GM23338 (cell line): Measurements from ENCODE around the gene EDEM2. TPM values are rescaled to one million over a fixed set of nuclear protein-coding genes. Genes with fewer than 3 reads are reported as not detected.

Source experiments
- ATAC-seq: fragments of 200-7000 bp; cut with Tn5 transposase; 3 replicates; pipeline ENCODE4 v1.9.1; 2020
- DNase-seq: peaks from one replicate; pipeline ENCODE4 v3.0.0-alpha.2; 2015; ENCODE audit warnings: low spot score
- H2AFZ ChIP-seq: fragments of 200-600 bp; sonication (generic); 2 replicates; pipeline ENCODE4 v1.8.0; 2016; ENCODE audit warnings: antibody characterized with exemption, mild to moderate bottlenecking, moderate library complexity
- H3F3A ChIP-seq: fragments of 200-600 bp; sonication (generic); replicated peaks from 2 replicates; pipeline ENCODE4 v1.8.0; 2017; ENCODE audit warnings: antibody characterized with exemption, mixed run types, low read depth
- H3K27ac ChIP-seq: fragments of 200-600 bp; sonication (generic); 2 replicates; pipeline ENCODE4 v1.6.1; 2016; ENCODE audit warnings: low read depth
- H3K27me3 ChIP-seq: fragments of 200-600 bp; sonication (generic); 2 replicates; pipeline ENCODE4 v1.8.0; 2016; ENCODE audit warnings: mild to moderate bottlenecking, mixed run types, moderate library complexity; ENCODE audit not compliant: insufficient read depth
- H3K36me3 ChIP-seq: fragments of 200-600 bp; sonication (generic); 2 replicates; pipeline ENCODE4 v1.8.0; 2016; ENCODE audit warnings: mild to moderate bottlenecking; ENCODE audit not compliant: insufficient read depth
- H3K4me1 ChIP-seq: fragments of 200-600 bp; sonication (generic); 2 replicates; pipeline ENCODE4 v1.8.0; 2016; ENCODE audit warnings: mild to moderate bottlenecking, moderate library complexity; ENCODE audit not compliant: insufficient read depth
- H3K4me2 ChIP-seq: fragments of 200-600 bp; sonication (generic); 2 replicates; pipeline ENCODE4 v1.7.1; 2017; ENCODE audit warnings: mixed run types
- H3K4me3 ChIP-seq: fragments of 200-600 bp; sonication (generic); 2 replicates; pipeline ENCODE4 v1.6.1; 2016; ENCODE audit warnings: mixed run types
- H3K79me2 ChIP-seq: fragments of 200-600 bp; sonication (generic); replicated peaks from 2 replicates; pipeline ENCODE4 v1.8.0; 2017; ENCODE audit warnings: mild to moderate bottlenecking; ENCODE audit not compliant: insufficient read depth
- H3K9me2 ChIP-seq: fragments of 200-600 bp; sonication (generic); 2 replicates; pipeline ENCODE4 v1.8.0; 2017; ENCODE audit not compliant: insufficient read depth
- H4K20me1 ChIP-seq: fragments of 200-600 bp; sonication (generic); replicated peaks from 2 replicates; pipeline ENCODE4 v1.8.0; 2017; ENCODE audit warnings: mild to moderate bottlenecking; ENCODE audit not compliant: insufficient read depth
- H3K27ac Mint-ChIP-seq: 2 replicates; pipeline ENCODE4 v1.8.0; 2020; ENCODE audit warnings: inconsistent platforms, mild to moderate bottlenecking, moderate library complexity, mixed read lengths
- H3K27me3 Mint-ChIP-seq: 3 replicates; pipeline ENCODE4 v1.8.0; 2022; ENCODE audit warnings: low read depth, mild to moderate bottlenecking, moderate library complexity, mixed read lengths, inconsistent platforms; ENCODE audit not compliant: insufficient read depth, poor library complexity
- H3K36me3 Mint-ChIP-seq: 3 replicates; pipeline ENCODE4 v1.8.0; 2021; ENCODE audit warnings: low read depth, mild to moderate bottlenecking, inconsistent platforms, moderate library complexity, mixed read lengths
- H3K4me1 Mint-ChIP-seq: 3 replicates; pipeline ENCODE4 v1.8.0; 2020; ENCODE audit warnings: mild to moderate bottlenecking, inconsistent platforms, mixed read lengths
- H3K4me3 Mint-ChIP-seq: 3 replicates; pipeline ENCODE4 v1.8.0; 2021; ENCODE audit warnings: moderate library complexity, mild to moderate bottlenecking, inconsistent platforms, mixed read lengths
- H3K9me3 Mint-ChIP-seq: 3 replicates; pipeline ENCODE4 v1.8.0; 2020; ENCODE audit warnings: moderate library complexity, mild to moderate bottlenecking, inconsistent platforms, mixed read lengths
- CREB1 ChIP-seq: fragments of 250-450 bp; sonication (Bioruptor Pico); IDR thresholded peaks from 2 replicates; pipeline ENCODE4 v1.5.0; 2020; ENCODE audit warnings: low read depth, mild to moderate bottlenecking, moderate library complexity
- ETS1 ChIP-seq: IDR thresholded peaks from 2 replicates; pipeline ENCODE4 v1.6.1; 2016; ENCODE audit warnings: antibody characterized with exemption
- EZH2 ChIP-seq: fragments of 200-600 bp; sonication (generic); IDR thresholded peaks from one replicate; pipeline ENCODE4 v1.8.0; 2017; ENCODE audit warnings: antibody characterized with exemption, mild to moderate bottlenecking, low read depth; ENCODE audit not compliant: unreplicated experiment
- EZH2phosphoT487 ChIP-seq: fragments of 200-600 bp; sonication (generic); IDR thresholded peaks from one replicate; pipeline ENCODE4 v1.8.1; 2018; ENCODE audit warnings: antibody characterized with exemption; ENCODE audit not compliant: unreplicated experiment
- JUNB ChIP-seq: IDR thresholded peaks from one replicate; pipeline ENCODE4 v1.6.1; 2016; ENCODE audit warnings: antibody characterized with exemption; ENCODE audit not compliant: unreplicated experiment
- NANOG ChIP-seq: IDR thresholded peaks from 2 replicates; pipeline ENCODE4 v1.6.1; 2016; ENCODE audit warnings: antibody characterized with exemption, borderline replicate concordance
- POLR2AphosphoS5 ChIP-seq: IDR thresholded peaks from 2 replicates; pipeline ENCODE4 v1.6.1; 2016; ENCODE audit warnings: antibody characterized with exemption, low read depth
- ZNF114 ChIP-seq: fragments of 250-450 bp; sonication (Bioruptor Pico); IDR thresholded peaks from 2 replicates; pipeline ENCODE4 v1.5.0; 2020; ENCODE audit warnings: mild to moderate bottlenecking, moderate library complexity
- ZNF331 ChIP-seq: fragments of 250-450 bp; sonication (Bioruptor Pico); IDR thresholded peaks from 2 replicates; pipeline ENCODE4 v1.5.0; 2020; ENCODE audit warnings: low read depth, mild to moderate bottlenecking, moderate library complexity
- ZNF462 ChIP-seq: fragments of 250-450 bp; sonication (Bioruptor Pico); IDR thresholded peaks from 2 replicates; pipeline ENCODE4 v1.5.0; 2020; ENCODE audit warnings: mild to moderate bottlenecking, moderate library complexity
- polyA plus RNA-seq: library from polyadenylated mRNA; unstranded; fragments of >200 nt; fragmentation: Nextera tagmentation; extraction: Ambion mirVana; gene quantifications from 2 replicates; pipeline ENCODE4 v1.2.1, GENCODE V29; 2016
- total RNA-seq: library from RNA; depleted of rRNA; stranded (reverse); fragments of >200 nt; shearing (Covaris generic); gene quantifications from 2 replicates; pipeline ENCODE4 v1.2.3, GENCODE V29; 2014
- TF ChIP-seq, protein P1 (sequence below), 2 experiments: fragments of 200-600 bp in 1 of 2; sonication (generic) in 1 of 2; conservative IDR thresholded peaks; 2 replicates each; pipeline versions ENCODE4 v1.5.1 to v1.6.1; 2016 to 2017; ENCODE audit warnings: antibody characterized with exemption in 2 of 2, low read depth in 2 of 2, mild to moderate bottlenecking in 2 of 2, moderate library complexity in 1 of 2

EDEM2 gene
- total and polyA plus RNA-seq, 2 experiments from 2014 or later: 13.9 to 25.3 TPM

GRCh38 chr20:35077872-35078271 lies 69.3 kb downstream of the EDEM2 start:
- H3K4me1 Mint-ChIP-seq: no peaks in the 10 kb centered on the region
- Histone ChIP-seq H2AFZ (no peak overlapping the region), H3F3A (no peaks in the 10 kb centered on the region), H3K27me3 (no peaks in the 10 kb centered on the region), H3K36me3 (peaks cover 31% of the 10 kb centered on the region), H3K4me3 (no peak overlapping the region), H3K27ac (no peak overlapping the region), H4K20me1 (peaks cover 10% of the 10 kb centered on the region), H3K9me2 (no peaks in the 10 kb centered on the region), H3K79me2 (peaks cover 71% of the 10 kb centered on the region), H3K4me2 (no peak overlapping the region), H3K4me1 (no peaks in the 10 kb centered on the region)
- no peak for ATAC-seq
- H3K27ac Mint-ChIP-seq: no peak overlapping the region
- no peak for DNase-seq
- H3K9me3 Mint-ChIP-seq: peaks cover 47% of the 10 kb centered on the region
- TF ChIP-seq JUNB: no peak
- no peak for TF ChIP-seq ZNF114
- TF ChIP-seq ETS1: no peak
- TF ChIP-seq, protein P1, sequence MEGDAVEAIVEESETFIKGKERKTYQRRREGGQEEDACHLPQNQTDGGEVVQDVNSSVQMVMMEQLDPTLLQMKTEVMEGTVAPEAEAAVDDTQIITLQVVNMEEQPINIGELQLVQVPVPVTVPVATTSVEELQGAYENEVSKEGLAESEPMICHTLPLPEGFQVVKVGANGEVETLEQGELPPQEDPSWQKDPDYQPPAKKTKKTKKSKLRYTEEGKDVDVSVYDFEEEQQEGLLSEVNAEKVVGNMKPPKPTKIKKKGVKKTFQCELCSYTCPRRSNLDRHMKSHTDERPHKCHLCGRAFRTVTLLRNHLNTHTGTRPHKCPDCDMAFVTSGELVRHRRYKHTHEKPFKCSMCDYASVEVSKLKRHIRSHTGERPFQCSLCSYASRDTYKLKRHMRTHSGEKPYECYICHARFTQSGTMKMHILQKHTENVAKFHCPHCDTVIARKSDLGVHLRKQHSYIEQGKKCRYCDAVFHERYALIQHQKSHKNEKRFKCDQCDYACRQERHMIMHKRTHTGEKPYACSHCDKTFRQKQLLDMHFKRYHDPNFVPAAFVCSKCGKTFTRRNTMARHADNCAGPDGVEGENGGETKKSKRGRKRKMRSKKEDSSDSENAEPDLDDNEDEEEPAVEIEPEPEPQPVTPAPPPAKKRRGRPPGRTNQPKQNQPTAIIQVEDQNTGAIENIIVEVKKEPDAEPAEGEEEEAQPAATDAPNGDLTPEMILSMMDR (conservative IDR thresholded peaks at IDR 0.05; ENCODE audit: low read depth in 2 of 2): no peak
- TF ChIP-seq NANOG: no peak
- no peak for TF ChIP-seq ZNF331 (CRISPR knock-in tag)
- TF ChIP-seq POLR2AphosphoS5: no peak
- no peak for TF ChIP-seq EZH2phosphoT487
- TF ChIP-seq EZH2: no peak
- TF ChIP-seq ZNF462: no peak
- TF ChIP-seq CREB1 (CRISPR knock-in tag): no peak
- no peaks in the 10 kb centered on the region for H3K27me3 Mint-ChIP-seq
- peaks cover 66% of the 10 kb centered on the region for H3K36me3 Mint-ChIP-seq
- no peak overlapping the region for H3K4me3 Mint-ChIP-seq
